Embryonic facial prominence (tissue), 1 donor: ENCODE measurements around the gene EPHB6.

Source experiments
- DNase-seq: peaks from one replicate; pipeline ENCODE4 v3.0.0-alpha.2; 2016; ENCODE audit errors: extremely low spot score

EPHB6 gene

DNA sequence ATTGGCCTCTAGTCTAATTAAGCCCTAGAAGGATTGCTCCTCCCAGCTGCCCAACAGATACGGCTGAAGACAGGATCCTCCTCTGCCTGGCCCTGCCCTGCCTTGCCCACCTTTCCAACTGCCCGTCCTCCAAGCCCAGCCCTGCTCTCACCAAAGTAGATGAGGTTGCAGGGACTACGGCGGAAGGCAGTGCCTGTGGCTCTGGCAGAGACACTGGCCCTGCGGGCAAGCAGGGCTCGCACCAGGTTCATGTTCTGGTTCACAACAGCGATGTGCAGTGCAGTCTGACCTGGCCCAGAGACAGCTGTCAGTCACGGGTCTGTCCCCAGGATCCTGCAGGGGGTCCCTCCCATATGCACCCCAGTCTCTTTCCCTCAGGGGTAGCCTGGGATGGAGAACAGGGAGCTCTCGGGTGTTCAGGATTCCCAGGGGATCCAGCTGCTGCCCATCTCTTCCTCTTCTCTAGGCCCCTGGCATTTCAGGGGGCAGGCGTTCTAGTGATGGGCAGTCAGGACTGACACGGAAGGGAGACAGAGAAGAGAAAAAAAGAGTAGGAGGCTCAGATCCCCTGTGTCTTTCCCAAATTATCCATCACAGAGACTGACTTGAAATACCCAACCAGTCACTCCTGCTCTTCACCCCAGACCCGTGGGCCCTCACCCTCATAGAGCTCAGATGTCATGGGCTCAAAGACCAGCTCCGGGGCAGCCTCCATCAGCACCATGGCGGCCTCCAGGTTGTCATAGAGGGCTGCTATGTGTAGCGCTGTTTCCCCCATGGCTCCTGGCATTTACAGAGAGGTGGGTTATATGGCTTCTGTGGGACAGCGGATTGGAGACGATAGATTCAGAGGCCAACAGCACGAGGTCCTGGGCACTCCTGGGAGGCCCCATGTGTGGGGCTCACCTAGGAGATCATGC is 22.4 kb downstream of the EPHB6 start:
- no peak for DNase-seq

DNA sequence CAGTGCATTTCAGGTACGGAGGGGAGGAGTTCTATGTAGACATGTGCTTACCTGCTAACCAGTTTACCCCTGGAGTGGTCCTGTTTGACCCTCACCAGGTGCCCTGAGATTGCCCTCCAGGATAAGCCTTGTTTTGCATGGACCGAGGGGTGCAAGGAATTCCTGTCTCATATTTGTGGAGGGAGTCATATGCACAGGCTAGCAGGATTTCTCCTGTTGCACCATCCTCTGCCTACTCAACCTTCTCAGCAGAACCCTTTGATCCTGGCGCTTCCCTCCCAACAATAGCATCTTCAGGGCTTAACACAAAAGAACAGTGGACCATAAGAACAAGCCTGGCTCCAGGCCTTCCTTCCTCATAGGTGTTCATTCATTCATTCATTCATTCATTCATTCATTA is 23.4 kb downstream of the EPHB6 start:
- no peak for DNase-seq

DNA sequence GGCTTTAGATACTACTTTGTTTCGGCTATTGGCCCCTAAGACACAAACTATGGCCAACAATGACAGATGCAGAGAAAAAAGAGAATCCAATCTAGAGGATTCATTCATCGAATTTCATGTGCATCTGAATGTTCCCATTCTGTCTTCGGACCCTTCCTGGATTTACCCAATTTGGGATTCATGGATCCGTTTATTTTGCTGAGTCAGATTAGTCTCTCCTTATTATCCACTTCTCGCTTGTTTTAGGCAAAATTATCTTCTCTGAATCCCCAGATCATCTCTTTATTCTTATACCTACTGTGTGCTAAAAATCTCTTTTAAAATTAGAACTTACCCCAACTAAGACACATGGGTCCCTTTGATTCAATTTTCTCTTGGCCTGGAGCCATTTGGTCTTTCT is 24.2 kb downstream of the EPHB6 start:
- no peak for DNase-seq

DNA sequence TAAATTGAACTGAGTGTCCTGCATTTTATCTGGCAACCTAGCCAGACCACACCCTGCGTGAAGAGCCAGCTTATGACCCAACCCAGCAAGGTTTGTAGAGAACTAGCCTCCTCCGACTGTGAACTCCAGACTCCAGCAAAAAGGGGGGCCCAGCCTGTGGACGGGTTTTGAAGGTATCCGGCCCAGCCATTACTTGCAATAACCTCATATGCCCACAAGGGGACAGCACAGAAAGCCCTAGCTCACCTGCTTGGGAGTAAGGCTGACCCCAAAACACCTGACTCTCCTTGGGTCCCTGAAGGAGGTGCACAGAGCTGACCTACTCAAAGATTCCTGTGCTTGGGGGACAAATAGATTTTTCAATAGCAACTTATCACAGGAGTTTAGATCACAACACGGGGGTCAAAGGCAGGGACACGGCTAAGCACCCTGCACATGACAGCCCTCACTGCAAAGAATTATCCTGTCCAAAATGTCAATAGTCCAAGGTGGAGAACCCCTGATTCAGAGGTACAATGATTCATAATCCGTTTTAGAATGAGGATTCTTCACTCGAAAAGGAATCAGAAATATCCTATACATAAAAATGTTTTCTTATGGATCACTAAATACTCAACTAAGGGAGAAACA is 26.1 kb downstream of the EPHB6 start:
- no peak for DNase-seq

DNA sequence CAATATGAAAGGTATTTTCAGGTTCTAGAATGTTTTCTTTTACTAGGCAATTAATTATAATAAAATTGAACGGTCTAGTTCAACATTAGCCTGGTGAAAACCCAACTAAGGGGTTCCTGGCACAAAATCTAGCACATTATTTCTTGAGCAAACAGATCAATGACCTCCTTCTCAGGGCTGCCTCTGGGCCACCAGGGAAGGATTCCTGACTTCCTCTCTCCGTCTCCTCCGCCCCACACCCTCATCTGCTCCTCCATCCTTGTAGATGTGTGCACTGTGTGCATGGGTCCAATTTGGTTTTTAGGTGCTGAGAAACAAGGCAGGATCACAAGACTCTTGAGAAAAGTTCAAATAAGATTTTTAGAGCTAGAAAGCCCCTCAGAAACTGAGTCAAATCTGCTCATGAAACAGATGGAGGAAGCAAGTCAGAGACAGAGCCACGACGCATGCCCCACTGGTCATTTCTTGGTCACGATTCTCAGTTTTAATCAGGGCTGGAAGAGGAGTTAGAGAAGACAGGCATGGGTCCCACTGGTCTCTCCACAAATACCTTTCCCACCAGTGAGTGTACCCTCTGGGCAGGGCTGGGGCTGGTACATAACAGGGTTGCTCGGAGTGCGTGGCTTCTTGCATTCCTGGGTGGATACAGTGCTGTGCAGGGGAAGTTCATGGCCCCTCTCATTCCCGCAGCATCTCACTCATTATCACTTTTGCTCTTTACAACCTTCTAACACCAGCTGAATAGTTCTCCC is 26.9 kb downstream of the EPHB6 start:
- DNase-seq = no peak

DNA sequence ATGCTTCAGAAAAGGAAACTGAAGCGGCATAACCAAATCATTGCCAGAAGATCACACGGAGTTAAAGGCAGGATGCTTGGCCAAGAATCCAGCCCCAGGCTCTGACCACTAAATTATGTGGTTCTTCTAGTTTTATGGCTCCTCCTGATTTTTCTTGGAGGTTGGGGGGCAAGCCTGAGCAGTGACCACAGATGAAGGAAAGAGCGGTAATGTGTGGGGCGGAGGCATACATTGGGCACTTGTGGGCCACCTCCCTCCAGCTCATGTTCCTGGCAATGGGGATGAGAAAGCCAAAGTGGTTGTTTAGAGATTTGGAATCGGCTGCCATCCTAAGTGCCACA is 27.4 kb downstream of the EPHB6 start:
- no peak for DNase-seq

DNA sequence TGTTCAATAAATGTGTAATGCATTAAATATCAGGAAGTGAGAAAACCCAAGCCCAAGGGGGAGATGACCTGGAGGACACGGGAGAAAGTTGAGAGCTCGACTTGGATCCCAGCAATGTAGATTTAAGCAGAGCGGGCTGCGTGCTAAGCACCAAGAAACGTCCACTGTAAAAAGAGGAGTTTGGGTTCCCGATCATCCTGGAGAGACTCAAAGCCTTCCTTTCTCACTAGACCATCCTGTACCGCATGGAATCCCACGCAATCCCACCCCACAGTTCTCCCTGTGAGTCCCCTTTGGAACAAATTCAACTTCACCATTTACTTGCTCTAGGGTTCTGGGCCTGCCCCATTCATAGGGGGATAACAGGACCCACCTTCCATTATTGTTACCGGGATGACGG is 28.3 kb downstream of the EPHB6 start:
- no peak for DNase-seq

DNA sequence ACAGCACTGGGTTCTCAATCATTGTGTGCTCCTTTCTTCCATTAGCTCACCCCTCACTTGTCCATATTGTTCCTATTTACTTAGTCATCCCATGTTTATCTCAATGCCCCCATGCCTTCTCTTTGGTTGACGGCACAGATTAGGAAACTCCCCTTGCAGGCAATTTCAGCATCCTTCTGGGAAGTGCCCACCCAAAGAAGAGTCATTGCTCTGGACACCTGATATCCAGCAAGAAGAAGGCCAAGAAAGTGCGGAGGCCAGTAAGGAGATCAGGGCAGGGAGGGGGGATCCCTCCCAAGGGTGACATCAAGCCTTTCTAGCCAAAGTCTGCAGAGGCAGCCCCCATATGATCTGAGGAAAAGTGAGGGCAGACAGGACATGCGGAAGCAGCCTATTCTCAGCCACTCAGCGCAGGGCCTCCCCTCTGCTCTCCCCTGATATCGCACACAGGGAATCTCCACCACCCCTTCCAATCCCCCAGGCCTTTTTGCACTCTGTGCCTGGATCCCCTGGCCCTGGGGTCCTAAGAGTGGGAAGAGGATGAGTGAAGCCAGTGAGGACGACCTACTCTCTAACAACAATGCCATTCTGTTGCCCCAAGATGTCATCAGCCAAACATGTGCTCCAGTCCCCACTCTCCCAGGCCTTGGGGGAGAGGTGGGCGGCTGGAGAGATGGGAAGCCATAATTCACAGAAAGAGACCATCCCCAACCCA is 28.9 kb downstream of the EPHB6 start:
- DNase-seq = no peak

DNA sequence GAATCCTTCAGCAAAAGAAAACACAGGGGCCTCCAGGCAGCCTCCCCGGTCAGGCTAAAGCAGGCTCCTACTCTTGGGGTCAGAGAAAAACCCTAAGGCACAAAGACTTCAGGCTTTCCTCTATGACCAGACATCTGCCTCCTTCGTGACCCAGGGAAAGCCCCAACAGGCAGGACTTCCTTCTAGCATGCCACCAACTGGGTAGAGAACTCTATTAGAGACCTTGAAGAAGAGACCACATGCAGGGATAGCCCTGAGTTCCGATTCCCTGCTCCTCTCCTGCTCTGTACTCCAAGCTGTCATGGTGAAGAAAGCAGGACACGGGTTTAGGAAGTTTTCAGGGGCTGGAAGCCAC is 29.4 kb downstream of the EPHB6 start:
- DNase-seq = no peak

DNA sequence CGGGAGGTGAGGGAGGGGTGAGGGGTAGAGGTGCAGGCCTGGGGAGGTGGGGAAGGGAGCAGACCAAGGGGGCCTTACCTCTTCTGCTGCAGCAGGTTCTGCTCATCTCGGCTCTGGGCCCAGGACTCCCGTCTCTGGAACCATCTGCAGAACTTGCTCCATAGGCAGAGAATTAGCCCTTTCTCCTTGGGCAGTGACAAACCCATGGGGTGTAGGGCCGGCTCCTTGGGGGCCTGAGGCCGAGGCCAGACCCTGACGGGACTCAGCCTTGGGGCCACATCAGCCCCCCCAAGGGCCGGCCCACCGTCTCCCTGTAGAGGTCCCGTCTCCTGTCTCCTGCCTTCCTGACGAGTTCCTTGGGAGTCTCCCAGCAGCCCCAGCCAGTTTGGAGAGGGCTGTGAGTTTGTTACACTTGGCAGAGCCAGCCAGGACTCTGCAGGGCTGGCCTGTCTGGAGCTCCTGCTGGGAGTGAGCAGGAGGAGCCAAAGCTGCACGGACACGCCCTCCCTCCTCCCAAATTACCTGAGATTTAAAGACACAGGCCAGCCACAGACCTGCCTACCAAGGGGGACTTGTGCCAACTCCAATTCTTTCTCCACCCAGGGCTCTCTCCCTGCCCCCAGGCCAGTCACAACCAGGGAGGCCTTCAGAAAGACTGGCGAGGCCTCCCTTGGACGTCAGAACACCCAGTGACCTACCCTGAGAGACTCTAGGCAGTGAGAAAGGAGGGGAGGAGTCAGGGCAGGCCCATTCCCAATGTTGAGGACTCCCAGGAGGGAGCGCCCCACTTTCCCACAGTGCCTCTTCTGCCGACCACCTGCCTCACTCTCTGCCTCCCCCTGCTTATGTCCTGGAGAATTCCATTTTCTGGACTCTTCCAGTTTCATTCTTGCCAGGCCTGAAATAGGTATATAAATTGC is 30.7 kb downstream of the EPHB6 start, which contains the start of gene TRPV6:
Gene TRPV6, minus strand, starts transcription at position 435 of the 920 bp plus-strand sequence.
- DNase-seq = no peak

DNA sequence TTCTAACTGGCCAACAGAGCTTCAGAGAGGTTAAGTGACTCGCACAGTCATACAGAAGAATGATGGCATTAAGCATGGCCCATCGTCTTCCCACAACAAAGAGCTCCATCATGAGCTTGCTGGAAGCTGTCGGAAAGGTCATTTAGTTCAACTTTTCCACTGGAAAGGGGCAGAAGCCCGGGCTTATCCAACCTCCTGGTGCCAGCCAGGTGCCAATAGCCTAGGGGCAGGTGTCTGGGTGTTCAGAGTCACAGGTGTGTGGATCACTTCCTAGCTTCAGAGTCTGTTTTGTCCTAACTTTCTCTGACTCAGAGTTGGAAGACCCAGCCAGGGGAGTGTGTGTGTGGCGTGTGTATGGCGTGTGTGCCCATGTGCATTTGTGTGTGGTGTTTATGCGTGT is 32.0 kb downstream of the EPHB6 start:
- no peak for DNase-seq

DNA sequence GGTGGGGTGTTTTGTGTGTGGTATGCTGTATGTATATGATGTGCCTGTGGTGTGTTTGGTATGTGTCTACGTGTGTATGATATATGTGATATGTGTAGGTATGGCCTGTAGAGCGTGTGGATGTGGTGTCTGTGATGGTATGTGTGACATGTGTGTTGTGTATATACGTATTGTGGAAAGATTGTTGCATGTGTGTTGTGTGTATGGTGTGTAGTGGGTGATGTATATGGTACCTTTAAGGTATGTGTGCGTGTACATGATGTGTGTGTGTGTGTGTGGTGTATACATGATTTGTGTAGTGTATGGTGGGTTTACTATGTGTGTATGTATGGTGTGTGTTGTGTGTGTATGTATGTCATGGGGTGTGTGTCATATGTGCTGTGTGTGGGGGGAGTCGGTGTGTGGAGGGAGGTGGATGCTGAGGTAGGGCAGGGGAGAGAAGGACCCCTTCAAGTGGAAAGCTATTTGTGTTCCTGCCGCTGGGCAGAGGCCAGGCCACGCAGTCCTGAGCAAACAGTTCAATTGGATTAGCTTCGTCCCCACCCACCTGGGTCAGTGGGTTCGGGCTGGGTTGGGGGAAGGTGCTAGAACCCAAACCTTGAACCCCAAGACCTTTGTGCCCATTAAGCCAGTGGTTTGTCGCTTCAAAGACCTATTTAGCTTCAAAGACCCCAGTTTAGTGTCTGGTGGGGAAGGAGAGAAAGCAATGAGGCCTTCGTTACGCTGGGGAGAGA is 32.6 kb downstream of the EPHB6 start:
- DNase-seq = no peak

DNA sequence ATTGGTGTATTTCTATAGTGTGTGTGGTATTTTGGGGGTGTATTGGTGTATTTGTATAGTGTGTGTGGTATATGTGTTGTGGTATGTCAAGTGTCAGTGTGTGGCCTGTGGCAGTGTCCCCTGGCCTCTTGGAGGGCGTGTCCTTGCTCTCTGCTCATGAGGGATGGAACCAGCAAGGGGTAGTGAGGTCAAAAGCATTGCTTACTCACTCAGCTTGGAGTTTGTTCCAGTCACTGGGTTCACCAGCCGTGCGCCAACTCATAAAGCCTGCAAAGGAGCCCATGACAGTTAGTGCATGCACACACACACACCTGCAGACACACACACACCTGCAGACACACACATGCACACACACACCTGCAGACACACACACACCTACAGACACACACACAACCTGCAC is 34.9 kb downstream of the EPHB6 start:
- no peak for DNase-seq

DNA sequence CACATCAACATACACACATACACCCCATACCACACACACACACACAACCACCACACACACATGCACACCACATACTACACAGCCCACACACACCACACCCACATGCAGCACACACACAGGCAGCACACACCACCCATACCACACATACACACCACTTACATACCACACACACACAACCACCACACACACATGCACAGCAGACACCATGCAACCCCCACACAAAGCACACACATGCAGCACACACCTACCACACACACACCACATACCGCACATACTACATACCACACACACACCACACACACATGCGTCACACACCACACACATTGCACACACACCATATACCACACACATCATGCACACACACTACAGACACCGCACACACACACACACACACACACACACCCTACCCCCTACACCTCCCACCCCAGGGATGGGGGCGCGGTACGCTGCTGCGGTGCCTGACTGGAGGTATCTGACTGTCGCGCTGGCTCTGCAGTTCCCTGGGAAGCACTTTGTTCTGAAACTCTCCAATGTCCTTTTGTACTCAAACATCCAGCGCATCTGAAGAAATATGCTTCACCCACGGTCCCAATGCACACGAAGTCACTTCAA is 36.1 kb downstream of the EPHB6 start:
- no peak for DNase-seq

DNA sequence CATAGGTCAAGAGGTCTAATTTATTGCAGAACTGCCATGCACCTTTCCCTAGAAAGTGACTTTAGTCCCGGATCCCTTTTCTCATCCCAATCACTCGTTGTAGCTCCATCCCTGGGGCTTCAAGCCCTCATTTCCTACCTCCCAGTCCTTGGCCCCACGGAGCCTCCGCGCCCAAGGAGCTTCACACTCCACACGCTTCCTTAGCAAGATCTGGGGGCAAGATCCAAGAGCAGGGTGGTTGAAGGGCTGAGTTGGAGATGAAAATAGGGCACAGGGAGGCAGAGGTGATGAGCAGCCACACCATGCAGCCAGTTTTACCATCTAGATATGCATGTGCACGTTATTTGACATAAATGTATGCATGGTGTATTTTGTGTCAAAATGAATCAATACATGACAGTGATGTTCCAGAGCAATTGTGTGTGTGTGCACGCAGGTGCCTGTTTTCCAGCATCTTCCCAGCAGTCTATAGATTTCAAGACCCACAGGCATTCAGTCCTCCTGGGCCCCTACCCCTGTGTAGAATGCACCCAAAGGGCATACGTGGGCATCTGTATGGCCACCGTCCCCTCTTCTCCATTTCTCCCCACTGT is 36.7 kb downstream of the EPHB6 start:
- no peak for DNase-seq

DNA sequence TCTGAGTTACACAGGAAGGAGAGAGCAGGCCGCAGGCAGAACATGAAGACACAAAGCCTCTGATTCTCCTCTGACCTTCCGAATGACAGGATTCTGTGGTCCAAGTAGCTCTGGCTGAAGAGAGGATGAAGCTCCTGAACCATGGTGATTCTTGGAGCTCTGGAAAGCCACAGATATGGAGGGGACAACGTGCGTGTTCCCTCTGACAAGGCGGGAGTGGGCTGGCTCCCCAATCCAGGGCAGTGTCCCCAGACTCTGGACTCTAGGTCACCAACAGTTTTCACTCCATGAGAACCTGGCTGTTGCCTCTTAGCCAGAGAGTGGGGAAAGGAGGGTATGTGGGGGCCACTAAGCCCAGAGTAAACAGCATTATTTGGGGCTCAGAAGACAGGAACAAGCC is 38.1 kb downstream of the EPHB6 start:
- DNase-seq = no peak

DNA sequence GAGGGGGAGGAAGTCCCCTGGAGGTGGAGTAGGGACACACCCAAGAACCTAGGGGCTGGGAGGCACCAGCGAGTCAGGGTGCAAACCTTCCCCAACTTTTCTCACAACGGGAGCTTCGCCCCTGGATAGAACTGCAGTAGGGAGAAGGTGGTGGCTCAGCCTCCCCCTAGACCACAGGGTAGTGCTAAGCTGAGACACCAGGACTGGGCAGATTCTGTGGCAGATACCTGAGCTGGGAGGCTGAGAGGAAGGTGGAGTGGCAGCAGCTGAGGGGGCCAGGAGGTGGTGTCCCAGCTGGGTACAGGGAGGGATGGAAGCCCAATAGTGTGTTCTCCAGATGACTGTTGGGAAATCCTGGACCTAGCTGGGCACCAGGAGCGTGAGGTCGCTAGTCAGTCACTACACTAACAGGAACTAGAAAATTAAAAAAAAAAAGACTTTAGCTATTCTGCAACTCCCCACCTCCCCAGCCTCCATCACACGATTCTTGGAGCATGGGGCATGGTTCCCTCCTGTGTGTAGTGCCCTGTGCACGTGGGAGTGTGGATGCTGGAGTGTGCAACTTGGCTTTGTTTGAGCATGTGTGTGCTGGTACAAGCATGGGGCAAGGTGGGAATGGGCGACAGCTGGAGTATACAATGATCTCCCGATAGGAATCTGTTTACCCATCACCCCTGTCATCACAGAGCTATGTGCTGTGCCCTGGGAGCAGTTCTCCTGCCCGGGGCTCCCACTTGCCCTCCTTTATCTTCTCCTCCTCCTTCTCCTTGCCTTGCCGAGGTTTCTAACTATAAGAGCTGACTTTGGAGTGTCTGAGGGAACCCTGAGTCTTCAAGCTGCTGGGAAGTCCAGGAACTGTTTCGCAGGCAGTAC is 39.5 kb downstream of the EPHB6 start:
- no peak for DNase-seq

DNA sequence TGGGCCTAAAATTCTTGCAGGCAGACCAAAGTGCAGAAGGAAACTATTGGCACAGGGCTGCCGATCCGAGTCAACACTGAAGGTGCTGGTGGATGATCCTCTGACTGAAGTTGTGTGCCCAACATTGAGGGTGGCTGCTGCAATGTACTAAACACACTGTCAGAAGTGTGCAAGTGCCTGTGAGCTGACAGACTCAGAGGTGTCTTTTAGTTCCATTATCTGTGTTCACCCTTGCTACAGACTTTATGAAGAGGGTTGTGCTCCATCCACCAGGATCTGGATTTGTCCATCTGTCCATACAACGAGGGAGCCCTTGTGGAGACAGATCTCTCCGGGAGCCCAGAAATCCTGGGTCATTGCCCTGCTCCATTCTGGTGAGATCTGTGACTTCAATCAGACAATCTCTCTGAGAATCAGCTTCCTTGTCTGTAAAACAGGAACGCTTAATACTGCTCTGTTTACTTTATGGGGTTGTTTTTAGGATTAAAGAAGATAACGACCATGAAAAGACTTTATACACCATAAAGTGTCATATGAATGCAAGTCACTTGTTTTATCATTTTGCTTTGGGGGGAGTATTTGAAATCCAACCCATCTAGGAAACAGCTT is 40.2 kb downstream of the EPHB6 start:
- DNase-seq = no peak
